GM23248 (cell line): ENCODE measurements around the gene NAV2.

ENCODE experiments used
- EZH2 ChIP-seq: fragments of 200-600 bp; sonication (generic); IDR thresholded peaks from 2 replicates; pipeline ENCODE4 v1.6.1; 2018; ENCODE audit warnings: antibody characterized with exemption, mild to moderate bottlenecking; ENCODE audit not compliant: insufficient read depth, poor library complexity, severe bottlenecking
- EZH2phosphoT487 ChIP-seq: fragments of 200-600 bp; sonication (generic); IDR thresholded peaks from 2 replicates; pipeline ENCODE4 v1.6.1; 2018; ENCODE audit warnings: antibody characterized with exemption, moderate library complexity, mild to moderate bottlenecking, low read depth; ENCODE audit not compliant: insufficient read depth

DNA sequence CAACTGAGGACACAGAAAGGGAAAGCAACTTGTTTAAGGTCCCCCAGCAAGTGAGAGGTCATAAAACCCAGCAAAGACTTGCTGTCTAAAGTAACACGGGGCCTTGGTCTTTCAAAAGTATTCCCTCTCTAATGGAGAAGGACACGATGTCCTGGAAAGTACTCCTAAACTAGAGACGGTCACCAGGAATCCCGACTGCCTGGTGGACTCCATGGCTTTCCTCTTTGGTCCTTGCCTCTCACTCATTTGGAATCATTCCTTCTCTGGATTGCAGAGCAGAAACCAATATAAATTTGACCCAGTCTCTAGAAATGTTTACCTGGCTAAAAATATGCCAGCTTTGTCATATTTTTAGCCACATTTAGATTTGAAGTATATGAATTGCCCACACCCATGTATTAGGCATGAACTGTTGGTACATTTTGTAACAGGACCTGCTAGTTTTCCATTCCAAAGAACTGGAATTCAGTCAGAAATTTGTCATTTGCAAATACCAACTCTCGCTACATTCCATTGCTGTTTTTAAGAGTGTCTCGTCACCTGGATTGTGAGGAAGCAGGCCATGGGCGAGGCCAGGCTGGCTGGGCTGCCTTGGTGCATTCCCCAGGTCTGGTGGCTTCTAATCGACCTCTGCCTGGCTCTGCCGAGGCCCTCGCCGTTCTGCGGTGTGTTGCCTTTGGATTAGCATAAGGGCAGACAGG lies 12.9 kb downstream of the NAV2 start:
- TF ChIP-seq EZH2 (no peak), EZH2phosphoT487 (no peak)
